ENCODE measurements around the gene ANKRD49.
A peak's percentile ranks its signal among the peaks of the same experiment; 100 is the strongest.

Gene ANKRD49

GRCh38 chr11:94544646-94545263 is 51.0 kb downstream of the ANKRD49 start:
- DNase-seq = no peak

GRCh38 chr11:94545264-94546161 is 51.7 kb downstream of the ANKRD49 start:
- DNase-seq = no peak

- no peak for DNase-seq
These were observed 52.3 kb downstream of the ANKRD49 start for GRCh38 chr11:94546162-94546470.

- peak; percentile 21 to 73 (median 41) for DNase-seq
These were observed 53.1 kb downstream of the ANKRD49 start for GRCh38 chr11:94546886-94547285.

- peak in 2 of 3 experiments; percentile 60 to 64 for DNase-seq
These were observed 55.4 kb downstream of the ANKRD49 start for GRCh38 chr11:94549146-94549545.

Data from NCI-H1417 (cell line).